Mucosa of descending colon (tissue), 3 donors: ENCODE measurements around the gene MRFAP1. TPM values are rescaled to one million over a fixed set of nuclear protein-coding genes. Genes with fewer than 3 reads are reported as not detected.
"Not testable (repeated sequence)": the region's sequence is repeated elsewhere in the genome, so short reads cannot be mapped to it uniquely, and the experiment has no call there.

Experiments
- ATAC-seq: fragments of 200-7000 bp; cut with Tn5 transposase; one replicate; pipeline ENCODE4 v1.9.1; 2020; ENCODE audit warnings: mild to moderate bottlenecking, moderate library complexity
- DNase-seq, 3 donors: peaks; one replicate each; pipeline ENCODE4 v3.0.0-alpha.2; 2020
- H3K36me3 ChIP-seq: fragments of 200-600 bp; one replicate; pipeline ENCODE4 v1.8.0; 2021; ENCODE audit warnings: low read depth, mild to moderate bottlenecking
- H3K4me1 ChIP-seq: fragments of 200-600 bp; one replicate; pipeline ENCODE4 v1.8.0; 2021; ENCODE audit warnings: low read depth, mild to moderate bottlenecking
- H3K4me3 ChIP-seq: fragments of 200-600 bp; one replicate; pipeline ENCODE4 v1.8.0; 2021; ENCODE audit warnings: mild to moderate bottlenecking
- H3K9me3 ChIP-seq: fragments of 200-600 bp; one replicate; pipeline ENCODE4 v1.8.0; 2021; ENCODE audit warnings: mild to moderate bottlenecking
- intact Hi-C, 2 donors: fragments of 100-400 bp; cut with DNase I in 1 of 2; cut with micrococcal nuclease in 1 of 2; formaldehyde crosslinking; loops; one replicate each; pipeline versions ENCODE4 v1.11.0 to v1.11.1; 2022; cut with DNase I, micrococcal nuclease
- total RNA-seq, 3 donors: library from RNA; stranded (reverse); fragmentation: NEBNext Ultra II Directional in 2 of 3; extraction: Animal tissue kit (Norgen Biotek cat#: 25700) in 2 of 3; gene quantifications; one replicate each; pipeline versions ENCODE4 v1.2.1 to v1.2.4, GENCODE V29; 2021 to 2023
- TF ChIP-seq, protein P1 (sequence below): fragments of 200-600 bp; IDR thresholded peaks from one replicate; pipeline ENCODE4 v1.8.0; 2022; ENCODE audit warnings: antibody characterized with exemption, mild to moderate bottlenecking
- donor health status: DM: no; HTN: no; CAD: no; lungs with moderate emphysema.
- donor health status: DM: no; HTN: no; CAD: no.
- donor health status: DM: no; HTN: yes; CAD: no.

Gene MRFAP1
- total RNA-seq, 3 donors from 2014 or later, result 115 to 244 (median 172) TPM

DNA sequence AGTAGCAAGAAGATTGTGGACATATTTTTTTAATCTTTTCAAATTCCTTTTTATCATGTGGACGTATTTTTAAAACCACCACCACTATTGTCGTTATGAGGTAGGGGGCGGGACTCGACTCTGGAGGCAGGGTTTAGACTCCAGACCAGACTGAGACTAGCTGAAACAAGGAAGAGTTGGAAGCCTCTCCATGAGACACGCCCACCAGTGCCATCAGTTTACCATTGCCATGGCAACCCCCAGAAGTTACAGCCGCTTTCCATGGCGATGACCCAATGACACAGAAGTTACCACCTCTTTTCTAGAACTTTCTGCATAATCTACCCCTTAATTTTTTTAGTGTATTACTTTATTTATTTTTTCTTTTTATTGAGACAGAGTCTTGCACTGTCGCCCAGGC lies 8.7 kb downstream of the MRFAP1 start:
- Histone ChIP-seq H3K4me3 (no peak overlapping the region), H3K9me3 (no peaks in the 10 kb centered on the region), H3K36me3 (no peaks in the 10 kb centered on the region), H3K4me1 (no peaks in the 10 kb centered on the region)
- ATAC-seq, result no peak
- DNase-seq, result no peak
- intact Hi-C loops, result no loop called here
- TF ChIP-seq, protein P1, sequence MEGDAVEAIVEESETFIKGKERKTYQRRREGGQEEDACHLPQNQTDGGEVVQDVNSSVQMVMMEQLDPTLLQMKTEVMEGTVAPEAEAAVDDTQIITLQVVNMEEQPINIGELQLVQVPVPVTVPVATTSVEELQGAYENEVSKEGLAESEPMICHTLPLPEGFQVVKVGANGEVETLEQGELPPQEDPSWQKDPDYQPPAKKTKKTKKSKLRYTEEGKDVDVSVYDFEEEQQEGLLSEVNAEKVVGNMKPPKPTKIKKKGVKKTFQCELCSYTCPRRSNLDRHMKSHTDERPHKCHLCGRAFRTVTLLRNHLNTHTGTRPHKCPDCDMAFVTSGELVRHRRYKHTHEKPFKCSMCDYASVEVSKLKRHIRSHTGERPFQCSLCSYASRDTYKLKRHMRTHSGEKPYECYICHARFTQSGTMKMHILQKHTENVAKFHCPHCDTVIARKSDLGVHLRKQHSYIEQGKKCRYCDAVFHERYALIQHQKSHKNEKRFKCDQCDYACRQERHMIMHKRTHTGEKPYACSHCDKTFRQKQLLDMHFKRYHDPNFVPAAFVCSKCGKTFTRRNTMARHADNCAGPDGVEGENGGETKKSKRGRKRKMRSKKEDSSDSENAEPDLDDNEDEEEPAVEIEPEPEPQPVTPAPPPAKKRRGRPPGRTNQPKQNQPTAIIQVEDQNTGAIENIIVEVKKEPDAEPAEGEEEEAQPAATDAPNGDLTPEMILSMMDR, result no peak

DNA sequence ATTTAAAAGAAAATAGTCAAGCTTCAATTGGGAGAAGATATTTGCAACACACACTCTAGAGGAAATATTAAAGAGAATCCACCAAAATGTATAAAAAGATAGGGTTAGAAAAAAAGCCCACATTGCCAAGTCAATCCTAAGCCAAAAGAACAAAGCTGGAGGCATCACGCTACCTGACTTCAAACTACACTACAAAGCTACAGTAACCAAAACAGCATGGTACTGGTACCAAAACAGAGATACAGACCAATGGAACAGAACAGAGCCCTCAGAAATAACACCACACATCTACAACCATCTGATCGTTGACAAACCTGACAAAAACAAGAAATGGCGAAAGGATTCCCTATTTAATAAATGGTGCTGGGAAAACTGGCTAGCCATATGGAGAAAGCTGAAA lies 13.7 kb downstream of the MRFAP1 start:
- intact Hi-C loops, H3K9me3 ChIP-seq, ATAC-seq, H3K4me3 ChIP-seq, H3K4me1 ChIP-seq, DNase-seq, H3K36me3 ChIP-seq: not testable (repeated sequence)

DNA sequence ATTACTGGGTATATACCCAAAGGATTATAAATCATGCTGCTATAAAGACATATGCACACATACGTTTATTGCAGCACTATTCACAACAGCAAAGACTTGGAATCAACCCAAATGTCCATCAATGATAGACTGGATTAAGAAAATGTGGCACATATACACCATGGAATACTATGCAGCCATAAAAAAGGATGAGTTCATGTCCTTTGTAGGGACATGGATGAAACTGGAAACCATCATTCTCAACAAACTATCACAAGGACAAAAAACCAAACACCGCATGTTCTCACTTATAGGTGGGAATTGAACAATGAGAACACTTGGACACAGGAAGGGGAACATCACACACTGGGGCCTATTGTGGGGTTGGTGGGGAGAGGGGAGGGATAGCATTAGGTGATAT lies 14.8 kb downstream of the MRFAP1 start:
- H3K4me3 ChIP-seq, H3K4me1 ChIP-seq, intact Hi-C loops, H3K9me3 ChIP-seq, H3K36me3 ChIP-seq, ATAC-seq, DNase-seq: not testable (repeated sequence)

DNA sequence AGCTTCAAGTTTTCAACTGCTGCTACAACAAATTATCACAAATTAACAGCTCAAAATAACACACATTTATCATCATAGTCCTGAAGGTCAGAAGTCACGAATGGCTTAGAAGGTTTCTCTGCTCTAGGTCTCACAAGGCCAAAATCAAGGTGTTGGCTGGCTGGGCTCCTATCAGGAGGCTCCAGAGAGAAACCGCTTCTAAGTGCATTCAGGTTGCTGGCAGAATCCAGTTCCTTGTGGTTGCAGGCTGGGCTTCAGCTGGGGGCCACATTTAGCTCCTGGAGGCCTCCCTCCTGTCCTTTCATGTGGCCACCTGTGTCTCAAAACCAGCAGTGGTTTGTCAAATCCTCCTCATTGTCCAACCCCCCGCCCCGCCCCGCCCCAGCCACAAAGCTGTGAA lies 15.4 kb downstream of the MRFAP1 start:
- no peak for ATAC-seq
- TF ChIP-seq, protein P1, result no peak
- no peaks in the 10 kb centered on the region for H3K36me3 ChIP-seq
- no peaks in the 10 kb centered on the region for H3K9me3 ChIP-seq
- no peak overlapping the region for H3K4me3 ChIP-seq
- no peak for DNase-seq
- intact Hi-C loops, result no loop called here
- H3K4me1 ChIP-seq, result peaks cover 3% of the 10 kb centered on the region

DNA sequence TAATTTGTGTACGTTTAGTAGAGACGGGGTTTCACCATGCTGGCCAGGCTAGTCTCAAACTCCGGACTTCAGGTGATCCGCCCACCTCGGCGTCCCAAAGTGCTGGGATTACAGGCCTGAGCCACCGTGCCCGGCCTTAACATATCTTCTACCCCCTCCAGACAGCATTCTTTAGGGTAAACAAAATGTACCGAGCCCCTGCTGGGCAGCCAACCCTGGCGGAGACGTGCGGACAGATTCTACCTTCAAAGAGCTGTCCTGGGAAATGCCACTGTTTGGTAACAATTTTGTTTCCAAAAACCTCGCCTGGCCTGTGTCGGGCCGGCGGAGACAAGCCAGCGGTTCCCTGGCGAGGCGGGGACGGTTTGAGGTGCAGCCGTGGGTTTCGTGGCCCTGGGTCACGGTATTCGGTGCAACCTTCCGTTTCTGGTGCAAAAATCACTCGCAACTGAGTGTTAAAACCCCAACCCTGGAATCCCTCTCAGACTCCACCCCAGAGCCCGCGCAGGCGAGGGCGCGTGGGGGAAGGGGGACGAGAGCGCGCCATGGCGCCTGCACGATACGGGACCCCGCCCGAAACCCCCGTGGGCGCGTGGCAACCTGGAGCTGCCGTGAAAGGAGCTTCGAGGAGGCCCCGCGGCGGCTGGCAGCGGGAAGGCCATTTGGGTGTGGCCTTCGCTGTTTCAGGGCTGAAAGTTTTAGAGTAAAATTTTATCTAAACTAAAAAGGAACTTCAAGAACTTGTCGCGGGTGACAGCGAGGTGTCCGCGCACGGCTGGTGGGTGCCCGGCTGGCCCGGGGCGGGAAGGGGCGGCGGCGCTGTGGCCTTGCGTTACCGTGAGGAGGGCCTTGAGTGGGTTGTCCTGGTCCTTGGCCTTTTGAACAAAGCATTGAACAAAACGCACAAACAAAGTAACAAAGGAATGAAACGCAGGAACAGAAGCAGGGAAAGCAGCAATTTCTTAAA lies 17.0 kb downstream of the MRFAP1 start:
- H3K4me1 ChIP-seq, result peaks cover 3% of the 10 kb centered on the region
- ATAC-seq, result no peak
- TF ChIP-seq, protein P1, result no peak
- H3K36me3 ChIP-seq, result no peaks in the 10 kb centered on the region
- no peak for DNase-seq
- no peak overlapping the region for H3K4me3 ChIP-seq
- intact Hi-C loops, result no loop called here
- no peaks in the 10 kb centered on the region for H3K9me3 ChIP-seq

DNA sequence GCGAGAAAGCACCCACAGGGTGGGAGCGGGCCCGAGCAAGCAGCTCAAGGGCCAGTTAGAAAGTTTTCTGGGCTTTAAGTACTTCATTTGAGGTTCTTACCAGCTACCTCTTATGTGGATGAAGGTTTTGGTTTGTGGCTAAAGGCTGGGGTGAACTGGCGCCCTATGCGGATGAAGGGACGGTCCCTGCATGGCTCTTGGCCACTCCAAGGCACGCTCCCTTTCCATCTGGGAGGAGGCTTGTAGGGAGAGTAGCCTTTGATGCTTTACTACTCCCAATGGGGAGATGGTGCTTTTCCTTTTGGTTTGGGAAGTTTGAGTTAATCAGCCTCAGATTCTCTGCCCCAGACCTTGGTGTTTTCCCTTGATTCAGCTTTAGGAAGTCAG lies 17.7 kb downstream of the MRFAP1 start:
- DNase-seq (no peak), ATAC-seq (peak; percentile 12)
- Histone ChIP-seq H3K9me3 (no peaks in the 10 kb centered on the region), H3K36me3 (no peaks in the 10 kb centered on the region), H3K4me3 (no peak overlapping the region), H3K4me1 (peaks cover 3% of the 10 kb centered on the region)
- TF ChIP-seq, protein P1, result no peak
- intact Hi-C loops, result no loop called here
